Activated T-helper 17 cell treated with anti-CD3 and anti-CD28 coated beads, Interleukin-2, amount 50 U/mL, for 72 hours (primary cell): ENCODE measurements around the gene KRTAP10-8. TPM values are rescaled to one million over a fixed set of nuclear protein-coding genes. Genes with fewer than 3 reads are reported as not detected.
A peak's percentile ranks its signal among the peaks of the same experiment; 100 is the strongest.
"Not testable (repeated sequence)": the region's sequence is repeated elsewhere in the genome, so short reads cannot be mapped to it uniquely, and the experiment has no call there.

Experiments
- ATAC-seq: fragments of 150-1000 bp; cut with Tn5 transposase; replicated peaks from 2 replicates; pipeline ENCODE4 v1.10.0; 2021; ENCODE audit warnings: mild to moderate bottlenecking, moderate library complexity
- H3K27ac Mint-ChIP-seq: one replicate; pipeline ENCODE4 v1.8.0; 2022; ENCODE audit warnings: mixed read lengths
- H3K27me3 Mint-ChIP-seq: one replicate; pipeline ENCODE4 v1.8.0; 2022; ENCODE audit warnings: mixed read lengths
- H3K36me3 Mint-ChIP-seq: one replicate; pipeline ENCODE4 v1.8.0; 2022; ENCODE audit warnings: low read depth, mild to moderate bottlenecking, mixed read lengths
- H3K4me1 Mint-ChIP-seq: one replicate; pipeline ENCODE4 v1.8.0; 2022; ENCODE audit warnings: mixed read lengths
- H3K4me3 Mint-ChIP-seq: one replicate; pipeline ENCODE4 v1.8.0; 2022; ENCODE audit warnings: mild to moderate bottlenecking, mixed read lengths
- H3K9me3 Mint-ChIP-seq: one replicate; pipeline ENCODE4 v1.8.0; 2022; ENCODE audit warnings: mixed read lengths
- total RNA-seq, 2 donors: library from RNA; stranded (reverse); gene quantifications; one replicate each; pipeline ENCODE4 v1.2.3, GENCODE V29; 2022

Gene KRTAP10-8
- not detected for total RNA-seq

GRCh38 chr21:44612029-44612486, at the start of gene KRTAP10-8:
Gene KRTAP10-8 (plus strand): TSS chr21:44612079. CDS start chr21:44612101, 22 bp downstream.
- no peak for ATAC-seq
- Mint-ChIP-seq H3K4me3 (no peak within 1 kb of the TSS), H3K36me3 (no peaks in the 10 kb centered on the region), H3K27ac (no peak within 1 kb of the TSS), H3K9me3 (peaks cover 19% of the 10 kb centered on the region), H3K27me3 (no peaks in the 10 kb centered on the region), H3K4me1 (no peaks in the 10 kb centered on the region)

DNA sequence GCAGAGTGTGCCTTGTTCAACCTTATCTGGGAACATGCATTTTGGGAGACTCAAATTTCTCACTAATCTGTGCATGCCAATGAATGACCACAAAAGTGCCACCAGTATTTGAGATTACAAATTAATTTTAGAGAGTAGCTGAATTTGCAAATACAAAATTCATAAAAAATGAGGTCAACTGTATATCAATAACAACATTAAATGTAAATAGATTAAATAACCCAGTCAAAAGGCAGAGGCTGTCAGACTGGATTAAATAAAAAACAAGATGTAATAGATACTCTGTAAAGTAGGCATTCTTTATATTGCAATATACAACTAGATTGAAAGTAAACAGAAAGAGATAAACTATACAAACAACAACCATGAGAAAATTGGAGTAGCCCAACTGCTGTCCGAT, 47.8 kb upstream of the KRTAP10-8 start:
- Mint-ChIP-seq H3K4me3 (no peak overlapping the region), H3K9me3 (peaks cover 5% of the 10 kb centered on the region), H3K27me3 (no peaks in the 10 kb centered on the region), H3K4me1 (peaks cover 11% of the 10 kb centered on the region), H3K36me3 (no peaks in the 10 kb centered on the region), H3K27ac (peak overlapping the region; percentile 74)
- no peak for ATAC-seq

GRCh38 chr21:44564886-44565598, 46.8 kb upstream of the KRTAP10-8 start:
- H3K9me3 Mint-ChIP-seq = peaks cover 5% of the 10 kb centered on the region
- H3K4me1 Mint-ChIP-seq = peaks cover 11% of the 10 kb centered on the region
- peak overlapping the region; percentile 74 for H3K27ac Mint-ChIP-seq
- ATAC-seq = peak; percentile 61
- no peaks in the 10 kb centered on the region for H3K36me3 Mint-ChIP-seq
- H3K27me3 Mint-ChIP-seq = no peaks in the 10 kb centered on the region
- peak overlapping the region; percentile 33 for H3K4me3 Mint-ChIP-seq

- no peaks in the 10 kb centered on the region for H3K27me3 Mint-ChIP-seq
- no peaks in the 10 kb centered on the region for H3K36me3 Mint-ChIP-seq
- H3K4me1 Mint-ChIP-seq = peaks cover 11% of the 10 kb centered on the region
- no peak overlapping the region for H3K4me3 Mint-ChIP-seq
- no peak overlapping the region for H3K27ac Mint-ChIP-seq
- ATAC-seq = no peak
- H3K9me3 Mint-ChIP-seq = no peaks in the 10 kb centered on the region
These were observed 45.5 kb upstream of the KRTAP10-8 start for GRCh38 chr21:44566403-44566802.

DNA sequence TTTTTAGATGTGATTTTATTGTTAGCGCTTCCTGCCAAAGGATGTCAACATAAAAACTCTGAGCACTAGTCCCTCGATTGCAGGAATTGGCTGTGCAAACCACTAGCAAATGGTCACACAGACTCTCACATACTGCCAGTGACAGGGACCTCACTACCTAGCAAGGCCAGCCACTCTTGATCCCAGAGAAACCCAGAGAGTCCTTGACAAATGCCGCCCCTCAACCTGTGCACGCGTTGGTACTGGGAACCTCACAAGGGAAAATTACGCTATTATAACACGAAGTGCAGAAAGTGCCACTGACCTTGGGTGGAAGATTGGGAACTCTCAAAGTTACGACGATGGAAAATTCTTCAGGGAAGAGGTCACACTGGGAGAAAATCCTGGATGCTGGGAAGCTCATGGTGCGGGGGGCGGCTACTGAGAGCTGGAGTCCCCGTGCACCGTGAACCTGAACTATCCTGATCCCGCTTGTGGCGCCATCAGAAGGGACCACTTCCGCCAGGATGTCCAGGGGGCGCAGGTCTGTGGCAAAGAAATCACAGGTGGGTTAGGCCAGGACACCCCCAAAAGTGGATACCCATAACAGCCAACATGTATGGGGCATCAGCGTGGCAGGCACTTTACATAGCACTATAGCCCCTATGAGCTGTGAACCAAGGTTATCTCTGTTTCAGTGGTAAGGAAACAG, 44.3 kb upstream of the KRTAP10-8 start:
- H3K27ac Mint-ChIP-seq = no peak overlapping the region
- no peaks in the 10 kb centered on the region for H3K36me3 Mint-ChIP-seq
- H3K4me1 Mint-ChIP-seq = peaks cover 11% of the 10 kb centered on the region
- no peak overlapping the region for H3K4me3 Mint-ChIP-seq
- ATAC-seq = no peak
- no peaks in the 10 kb centered on the region for H3K27me3 Mint-ChIP-seq
- H3K9me3 Mint-ChIP-seq = no peaks in the 10 kb centered on the region

GRCh38 chr21:44568261-44568660, 43.6 kb upstream of the KRTAP10-8 start:
- no peak for ATAC-seq
- Mint-ChIP-seq H3K36me3 (no peaks in the 10 kb centered on the region), H3K27me3 (peaks cover 2% of the 10 kb centered on the region), H3K4me1 (peaks cover 11% of the 10 kb centered on the region), H3K9me3 (no peaks in the 10 kb centered on the region), H3K4me3 (no peak overlapping the region), H3K27ac (no peak overlapping the region)

DNA sequence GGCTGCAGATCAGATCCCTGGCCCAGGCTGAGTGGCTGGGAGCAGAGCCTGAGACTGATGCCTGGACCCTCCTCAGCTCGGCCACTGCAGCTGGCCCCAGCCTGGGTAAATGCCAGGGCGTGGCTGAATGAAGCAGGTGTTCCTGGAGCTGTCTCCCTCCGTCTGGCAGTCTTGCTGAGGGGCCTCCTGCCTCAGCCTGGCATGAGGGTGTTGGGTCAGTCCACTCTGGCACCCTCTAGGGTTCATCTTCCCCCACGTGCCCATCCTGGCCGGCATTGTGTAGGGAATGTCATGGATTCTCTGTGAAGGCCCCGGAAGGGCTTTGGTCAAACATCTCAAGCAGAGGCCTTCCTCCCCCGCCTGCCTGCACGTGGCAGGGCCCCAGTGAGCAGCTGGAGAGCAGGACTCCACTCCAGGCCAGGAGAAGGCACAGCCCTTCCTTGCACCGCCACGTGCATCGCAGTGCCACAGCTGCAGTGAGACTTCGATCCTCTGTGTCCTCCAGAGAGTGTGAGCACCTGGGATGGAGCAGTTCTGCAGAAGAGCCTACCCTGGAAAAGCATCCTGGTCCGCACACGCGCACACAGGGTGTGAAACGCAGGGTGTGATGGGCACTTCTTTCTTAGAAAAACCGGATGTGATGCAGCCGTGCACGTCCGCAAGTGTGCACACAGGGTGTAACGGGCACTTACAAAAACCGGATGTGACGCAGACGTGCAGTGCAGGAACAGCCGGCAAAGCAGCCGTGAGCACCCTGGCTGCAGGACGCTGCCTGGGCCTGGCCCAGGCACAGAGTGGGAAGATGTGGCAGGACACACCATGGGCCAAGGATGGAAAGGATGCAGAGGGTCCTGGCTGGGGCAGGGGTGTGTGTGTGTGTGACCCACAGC, 43.0 kb upstream of the KRTAP10-8 start:
- no peak overlapping the region for H3K27ac Mint-ChIP-seq
- peaks cover 3% of the 10 kb centered on the region for H3K27me3 Mint-ChIP-seq
- peaks cover 11% of the 10 kb centered on the region for H3K4me1 Mint-ChIP-seq
- H3K9me3 Mint-ChIP-seq = no peaks in the 10 kb centered on the region
- peak; percentile 18 for ATAC-seq
- H3K4me3 Mint-ChIP-seq = no peak overlapping the region
- H3K36me3 Mint-ChIP-seq = no peaks in the 10 kb centered on the region

GRCh38 chr21:44569861-44570517, 41.9 kb upstream of the KRTAP10-8 start:
- H3K4me3 Mint-ChIP-seq = no peak overlapping the region
- no peaks in the 10 kb centered on the region for H3K9me3 Mint-ChIP-seq
- H3K27me3 Mint-ChIP-seq = peaks cover 3% of the 10 kb centered on the region
- peaks cover 5% of the 10 kb centered on the region for H3K4me1 Mint-ChIP-seq
- no peak for ATAC-seq
- no peaks in the 10 kb centered on the region for H3K36me3 Mint-ChIP-seq
- H3K27ac Mint-ChIP-seq = no peak overlapping the region

GRCh38 chr21:44571296-44571695, 40.6 kb upstream of the KRTAP10-8 start:
- Mint-ChIP-seq H3K27me3 (peaks cover 3% of the 10 kb centered on the region), H3K9me3 (no peaks in the 10 kb centered on the region), H3K36me3 (no peaks in the 10 kb centered on the region), H3K4me3 (no peak overlapping the region), H3K27ac (no peak overlapping the region), H3K4me1 (no peaks in the 10 kb centered on the region)
- ATAC-seq = no peak

DNA sequence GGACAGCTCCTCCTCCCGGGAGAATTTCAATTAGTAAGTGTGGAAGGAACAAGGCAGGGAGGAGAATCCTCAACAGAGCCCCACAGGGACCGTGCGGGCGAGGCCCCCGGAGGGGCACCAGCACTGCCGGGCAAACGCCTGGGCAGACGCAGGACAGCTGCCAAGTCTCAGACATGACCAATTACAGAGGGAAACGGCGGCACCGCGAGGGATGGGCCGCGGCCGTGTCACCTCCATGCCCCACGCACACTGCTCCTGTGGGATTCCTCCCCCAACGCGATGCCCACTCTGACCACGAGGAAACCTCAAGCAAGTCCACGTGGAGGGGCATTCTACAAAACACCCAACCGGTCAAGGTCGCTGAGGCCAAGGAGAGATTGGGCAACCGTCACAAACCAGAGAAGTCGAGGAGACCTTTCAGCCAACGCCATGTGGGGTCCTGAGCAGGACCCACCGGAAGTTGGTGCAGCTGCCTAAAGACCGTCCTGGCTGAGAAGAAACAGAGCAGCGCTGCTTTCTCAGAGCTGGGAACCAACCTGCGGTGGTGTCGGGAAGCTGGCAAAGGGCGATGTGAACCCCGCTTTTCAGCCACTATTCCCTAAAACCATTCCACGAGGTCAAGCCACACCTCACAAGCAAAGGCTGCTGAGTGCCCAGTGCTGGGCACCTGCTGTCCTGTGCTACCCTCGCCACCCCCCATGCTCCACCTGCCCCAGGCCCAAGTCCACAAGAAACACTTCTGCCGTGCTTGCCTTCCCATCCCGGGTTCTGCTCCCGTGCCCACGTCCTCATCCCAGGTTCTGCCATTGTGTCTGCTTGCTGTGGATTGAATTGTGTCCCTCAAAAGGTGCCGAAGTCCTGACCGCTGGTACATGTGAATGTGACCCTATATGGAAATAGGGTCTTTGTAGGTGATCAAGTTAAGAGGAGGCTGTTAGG, 39.8 kb upstream of the KRTAP10-8 start:
- H3K4me1 Mint-ChIP-seq = no peaks in the 10 kb centered on the region
- peaks cover 4% of the 10 kb centered on the region for H3K9me3 Mint-ChIP-seq
- no peak overlapping the region for H3K27ac Mint-ChIP-seq
- no peak overlapping the region for H3K4me3 Mint-ChIP-seq
- no peaks in the 10 kb centered on the region for H3K36me3 Mint-ChIP-seq
- peaks cover 3% of the 10 kb centered on the region for H3K27me3 Mint-ChIP-seq
- ATAC-seq = no peak

GRCh38 chr21:44572959-44573583, 38.8 kb upstream of the KRTAP10-8 start:
- Mint-ChIP-seq H3K9me3 (peaks cover 7% of the 10 kb centered on the region), H3K4me1 (no peaks in the 10 kb centered on the region), H3K27me3 (peaks cover 3% of the 10 kb centered on the region), H3K27ac (no peak overlapping the region), H3K4me3 (no peak overlapping the region), H3K36me3 (no peaks in the 10 kb centered on the region)
- ATAC-seq = no peak

- H3K27me3 Mint-ChIP-seq, H3K27ac Mint-ChIP-seq: not testable (repeated sequence)
These were observed 38.0 kb upstream of the KRTAP10-8 start, which contains the start of gene KRTAP10-4 for GRCh38 chr21:44573630-44574456. Gene KRTAP10-4 (plus strand): TSS chr21:44573729. CDS start chr21:44573759, 30 bp downstream.

More at GRCh38 chr21:44573630-44574456, 38.0 kb upstream of the KRTAP10-8 start, which contains the start of gene KRTAP10-4:
- H3K36me3 Mint-ChIP-seq, ATAC-seq, H3K4me3 Mint-ChIP-seq, H3K9me3 Mint-ChIP-seq, H3K4me1 Mint-ChIP-seq: not testable (repeated sequence)
